ENCODE data around the gene PPP1CC. TPM values are rescaled to one million over a fixed set of nuclear protein-coding genes. Genes with fewer than 3 reads are reported as not detected.

Gene PPP1CC
- total RNA-seq, 1 donor from 2014 or later = 288 TPM

DNA sequence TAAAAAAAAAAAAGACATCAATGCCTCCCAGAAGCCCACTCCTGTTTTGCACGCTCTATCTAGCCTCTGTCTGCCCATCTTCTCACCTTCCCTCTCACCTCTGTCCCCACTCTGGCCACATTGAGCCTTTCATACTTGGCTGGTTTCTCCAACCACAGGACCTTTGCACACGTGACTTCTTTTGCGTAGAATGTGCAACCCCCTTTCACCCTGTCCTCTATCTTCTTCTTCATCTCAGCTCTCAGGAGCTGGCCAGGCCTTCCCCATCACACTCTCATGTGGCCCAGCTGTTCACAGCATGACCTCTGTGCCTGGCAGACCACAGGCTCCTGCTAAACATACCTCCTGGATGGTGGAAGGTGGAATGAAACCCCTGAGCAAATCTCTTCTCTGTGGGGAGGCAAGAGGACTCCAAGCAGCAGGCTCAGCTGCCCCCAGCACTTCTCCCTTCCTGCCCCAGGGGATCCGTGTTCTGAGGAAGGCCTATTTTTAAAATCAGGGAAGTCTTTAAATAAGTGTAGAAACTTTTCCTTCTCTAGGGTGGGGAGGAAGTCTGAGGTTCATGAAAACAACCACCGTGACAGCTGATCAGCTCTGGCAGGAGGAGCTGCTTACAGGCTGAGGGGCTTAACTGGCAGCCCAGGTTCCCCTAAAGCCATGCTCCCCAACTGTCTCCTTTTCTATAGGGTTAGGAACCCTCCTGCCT is 65.3 kb downstream of the PPP1CC start:
- DNase-seq (ENCODE audit: low read depth, low spot score) = no peak
- Mint-ChIP-seq H3K36me3 (ENCODE audit: low read depth) (peaks cover 6% of the 10 kb centered on the region), H3K4me3 (no peak overlapping the region), H3K27ac (ENCODE audit: unreplicated experiment) (no peak overlapping the region), H3K4me1 (no peaks in the 10 kb centered on the region), H3K27me3 (ENCODE audit: low read depth) (no peaks in the 10 kb centered on the region), H3K9me3 (no peaks in the 10 kb centered on the region)
- TF ChIP-seq, protein P1, sequence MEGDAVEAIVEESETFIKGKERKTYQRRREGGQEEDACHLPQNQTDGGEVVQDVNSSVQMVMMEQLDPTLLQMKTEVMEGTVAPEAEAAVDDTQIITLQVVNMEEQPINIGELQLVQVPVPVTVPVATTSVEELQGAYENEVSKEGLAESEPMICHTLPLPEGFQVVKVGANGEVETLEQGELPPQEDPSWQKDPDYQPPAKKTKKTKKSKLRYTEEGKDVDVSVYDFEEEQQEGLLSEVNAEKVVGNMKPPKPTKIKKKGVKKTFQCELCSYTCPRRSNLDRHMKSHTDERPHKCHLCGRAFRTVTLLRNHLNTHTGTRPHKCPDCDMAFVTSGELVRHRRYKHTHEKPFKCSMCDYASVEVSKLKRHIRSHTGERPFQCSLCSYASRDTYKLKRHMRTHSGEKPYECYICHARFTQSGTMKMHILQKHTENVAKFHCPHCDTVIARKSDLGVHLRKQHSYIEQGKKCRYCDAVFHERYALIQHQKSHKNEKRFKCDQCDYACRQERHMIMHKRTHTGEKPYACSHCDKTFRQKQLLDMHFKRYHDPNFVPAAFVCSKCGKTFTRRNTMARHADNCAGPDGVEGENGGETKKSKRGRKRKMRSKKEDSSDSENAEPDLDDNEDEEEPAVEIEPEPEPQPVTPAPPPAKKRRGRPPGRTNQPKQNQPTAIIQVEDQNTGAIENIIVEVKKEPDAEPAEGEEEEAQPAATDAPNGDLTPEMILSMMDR (conservative IDR thresholded peaks at IDR 0.05) = no peak

DNA sequence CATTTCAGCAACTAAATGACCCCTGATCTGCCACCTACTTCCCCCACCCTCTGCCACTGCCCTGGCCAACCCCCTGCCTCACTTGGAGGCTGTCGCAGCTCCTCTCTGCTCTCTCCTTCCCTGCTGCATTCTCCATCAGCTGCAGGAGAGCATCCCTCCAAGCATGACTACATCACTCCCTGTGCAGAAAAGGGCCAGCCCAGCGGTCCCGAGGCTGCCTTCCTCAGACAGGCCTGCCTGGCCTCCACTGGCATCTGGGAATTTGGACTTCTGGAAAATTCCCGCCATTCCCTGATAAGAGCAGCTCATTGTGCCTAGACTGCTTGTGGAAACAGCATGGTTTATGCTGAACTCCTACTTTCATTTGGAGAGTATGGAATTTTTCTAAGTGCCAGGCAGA is 66.5 kb downstream of the PPP1CC start:
- DNase-seq (ENCODE audit: low read depth, low spot score) = no peak
- Mint-ChIP-seq H3K4me1 (no peaks in the 10 kb centered on the region), H3K27ac (ENCODE audit: unreplicated experiment) (no peak overlapping the region), H3K9me3 (no peaks in the 10 kb centered on the region), H3K4me3 (no peak overlapping the region), H3K27me3 (ENCODE audit: low read depth) (no peaks in the 10 kb centered on the region), H3K36me3 (ENCODE audit: low read depth) (peaks cover 6% of the 10 kb centered on the region)
- TF ChIP-seq, protein P1 (conservative IDR thresholded peaks at IDR 0.05) = no peak

DNA sequence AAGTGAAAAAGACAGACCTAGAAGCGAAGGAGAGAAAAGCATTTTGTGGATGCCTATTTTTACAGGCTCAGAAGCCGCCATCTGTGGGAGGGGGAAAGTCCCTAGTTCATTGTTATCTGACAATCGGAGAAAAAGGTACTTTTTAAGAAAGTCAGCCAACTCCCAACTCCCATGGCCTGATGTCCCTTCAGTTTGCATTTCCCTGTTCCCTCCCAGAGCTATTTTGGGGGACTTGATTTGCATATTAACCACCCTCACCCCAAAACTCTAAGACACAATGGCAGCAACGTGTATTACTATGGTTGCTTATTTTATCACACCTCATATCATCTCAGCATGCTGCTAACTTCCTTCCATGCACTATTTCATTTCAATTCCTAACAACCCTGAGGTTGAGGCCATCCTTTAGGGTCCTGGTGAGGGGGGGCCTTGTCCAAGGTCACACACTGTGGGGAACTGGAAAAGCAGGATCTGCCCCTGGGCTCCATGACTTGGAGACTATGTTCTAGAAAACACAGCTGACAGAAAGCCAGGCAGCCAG is 72.5 kb downstream of the PPP1CC start:
- no peaks in the 10 kb centered on the region for H3K27me3 Mint-ChIP-seq (ENCODE audit: low read depth)
- H3K9me3 Mint-ChIP-seq = no peaks in the 10 kb centered on the region
- no peaks in the 10 kb centered on the region for H3K4me1 Mint-ChIP-seq
- no peak overlapping the region for H3K4me3 Mint-ChIP-seq
- DNase-seq (ENCODE audit: low read depth, low spot score) = no peak
- TF ChIP-seq, protein P1 (conservative IDR thresholded peaks at IDR 0.05) = no peak
- no peak overlapping the region for H3K27ac Mint-ChIP-seq (ENCODE audit: unreplicated experiment)
- peaks cover 10% of the 10 kb centered on the region for H3K36me3 Mint-ChIP-seq (ENCODE audit: low read depth)

Other genes starting within 250 kb of the PPP1CC start
- 89.0 and 99.3 TPM in 2 replicates for gene VPS29, start 240.8 kb downstream of the PPP1CC start, total RNA-seq
- 0.23 and 0.50 TPM in 2 replicates for gene RAD9B, start 240.6 kb downstream of the PPP1CC start, total RNA-seq
- gene PPTC7, start 159.6 kb downstream of the PPP1CC start, total RNA-seq = 12.3 and 13.4 TPM in 2 replicates
- 58.1 and 59.1 TPM in 2 replicates for gene TCTN1, start 128.8 kb downstream of the PPP1CC start, total RNA-seq
- gene HVCN1, start 53.8 kb downstream of the PPP1CC start, total RNA-seq = 3.8 and 4.9 TPM in 2 replicates
- gene CCDC63, start 104.1 kb upstream of the PPP1CC start, total RNA-seq = not detected in 2 replicates
- gene MYL2, start 177.7 kb upstream of the PPP1CC start, total RNA-seq = not detected in 2 replicates

Data from neural crest cell (in vitro differentiated cells).